MM.1S (cell line): ENCODE results near the gene SMG6.

ENCODE experiments used
- CTCF ChIP-seq: fragments of 300-600 bp; sonication (generic); IDR thresholded peaks from 2 replicates; pipeline ENCODE4 v1.5.1; 2016; ENCODE audit warnings: antibody characterized with exemption, low read length, mixed read lengths
- EZH2 ChIP-seq: fragments of 300-600 bp; sonication (generic); optimal IDR thresholded peaks from 2 replicates; pipeline ENCODE3; 2017; ENCODE audit warnings: low read depth, mild to moderate bottlenecking, antibody characterized with exemption, low read length, mixed read lengths
- EZH2phosphoT487 ChIP-seq: fragments of 300-600 bp; sonication (generic); IDR thresholded peaks from 2 replicates; pipeline ENCODE4 v1.6.1; 2018; ENCODE audit warnings: antibody characterized with exemption, low read length

GRCh38 chr17:2029911-2030778, 273.4 kb downstream of the SMG6 start, which contains the start of gene DPH1:
- TF ChIP-seq CTCF (no peak), EZH2phosphoT487 (no peak), EZH2 (no peak)
